Measurements from ENCODE around the gene PREPL. TPM values are rescaled to one million over a fixed set of nuclear protein-coding genes. Genes with fewer than 3 reads are reported as not detected.

Gene PREPL
- total and polyA plus RNA-seq, 2 of the 8 experiments (the other 6 are each of a cell fraction or from before 2014, with no cell fraction given) = 13.6 to 38.9 TPM

DNA sequence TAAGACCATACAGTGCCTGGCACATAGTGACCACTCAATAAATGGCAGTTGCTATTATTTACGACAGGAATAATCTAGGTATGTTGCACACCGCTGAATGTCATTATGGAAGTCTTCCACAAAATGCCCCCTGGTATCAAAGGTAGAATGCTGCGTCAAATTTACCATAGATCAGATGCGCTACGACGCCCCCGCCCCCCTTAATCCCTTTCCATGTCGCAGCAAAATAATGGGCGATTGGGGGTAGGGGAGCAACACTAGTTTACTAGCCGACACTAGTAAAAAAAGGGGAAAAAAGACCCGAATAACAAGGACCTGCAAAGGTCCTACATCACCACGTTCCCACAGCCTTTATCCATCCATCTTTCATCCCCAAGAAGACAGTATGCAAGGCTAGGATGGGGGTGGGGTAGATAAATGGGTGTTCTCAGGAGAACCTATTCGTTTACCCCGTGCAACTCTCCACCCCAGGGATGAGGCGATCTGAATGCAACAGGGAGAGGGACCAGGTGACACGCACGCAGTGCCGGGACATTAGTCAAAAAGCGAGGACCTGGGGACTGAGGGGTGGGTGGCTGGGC, 455 bp downstream of the PREPL start:
- peak overlapping the region; percentile 74 to 99 (median 88) for H3K9ac ChIP-seq (replicated peaks in 1 of 4; ENCODE audit: extremely low read depth in 1 of 4, low read depth in 3 of 4, low read length in 3 of 4)
- peak overlapping the region; percentile 100; the same call in 1 of the 2 replicates for H2BK5ac ChIP-seq (ENCODE audit: low read depth, low read length)
- H2BK20ac ChIP-seq (ENCODE audit: low read length) = no peak overlapping the region
- H3K9me3 ChIP-seq (ENCODE audit: insufficient read depth in 2 of 2, low read depth in 1 of 2, low read length in 1 of 2) = no peaks in the 10 kb centered on the region
- no peak overlapping the region for H2BK15ac ChIP-seq (ENCODE audit: low read length)
- peak overlapping the region; percentile 82; the same call in 1 of the 2 replicates for H4K8ac ChIP-seq (ENCODE audit: extremely low read depth, insufficient read depth, low read length)
- H3K79me2 ChIP-seq (ENCODE audit: control insufficient read depth in 1 of 2, insufficient read depth in 2 of 2, low read length in 2 of 2) = peaks cover 5 to 54% of the 10 kb centered on the region in 2 experiments
- H3K4me3 ChIP-seq (ENCODE audit: extremely low read depth in 1 of 4, insufficient read depth in 2 of 4, low read depth in 3 of 4, low read length in 4 of 4) = peak overlapping the region; percentile 79 to 92 (median 88)
- ChIA-PET POLR2A (ENCODE audit: partially characterized antibody) (interaction anchor here (0.7 to 2.7 kb wide), 11 partner anchors 8 to 441 kb away, joined by 3 to 11 read pairs (median 4); no protein-coding TSS in a partner anchor), CTCF (ENCODE audit: partially characterized antibody) (interaction anchor here (1.1 to 1.9 kb wide), 2 partner anchors 11 to 250 kb away, joined by 3 to 7 read pairs; no protein-coding TSS in a partner anchor)
- H3K27ac ChIP-seq (ENCODE audit: low read depth, low read length) = peak overlapping the region; percentile 100
- H3K56ac ChIP-seq (replicated peaks; ENCODE audit: insufficient read length, low read depth, low read length) = no peak overlapping the region
- H3K4me1 ChIP-seq (replicated peaks in 1 of 4; ENCODE audit: control insufficient read depth in 3 of 4, insufficient read depth in 4 of 4, low read length in 3 of 4) = peaks cover 0 to 3% (median 3%) of the 10 kb centered on the region in 4 experiments; a peak in 3 of 7 replicates
- H3K79me1 ChIP-seq (ENCODE audit: low read depth, low read length) = no peaks in the 10 kb centered on the region
- no peak overlapping the region for H3K4ac ChIP-seq (replicated peaks; ENCODE audit: insufficient read length, low read depth, low read length)
- no peaks in the 10 kb centered on the region for H3K27me3 ChIP-seq (replicated peaks in 1 of 4; ENCODE audit: control insufficient read depth in 3 of 4, extremely low read depth in 1 of 4, insufficient read depth in 3 of 4, low read length in 3 of 4)
- FAIRE-seq = no peak
- peak overlapping the region; percentile 72 to 90 for H3K4me2 ChIP-seq (ENCODE audit: insufficient read depth in 1 of 2, low read depth in 2 of 2, low read length in 2 of 2)
- no peaks in the 10 kb centered on the region for H3K36me3 ChIP-seq (ENCODE audit: control insufficient read depth in 2 of 4, insufficient read depth in 4 of 4, low read length in 3 of 4)
- WGBS, 2 experiments (ENCODE audit: extremely low coverage in 1 of 2, insufficient coverage in 1 of 2, insufficient read length in 1 of 2, insufficient replicate concordance in 2 of 2, low coverage in 1 of 2, low lambda C conversion rate in 2 of 2, missing lambda C conversion rate in 1 of 2) = 7% methylated on average over 19 of the region's 19 CpGs; no CpG with 5 or more reads in 1 of the 2 experiments
- peak overlapping the region; percentile 100 for H2AFZ ChIP-seq (ENCODE audit: low read length)
- DNase-seq (ENCODE audit: low read depth in 1 of 2, low spot score in 2 of 2) = no peak
- TF ChIP-seq MAFK (IDR thresholded peaks at IDR 0.05; ENCODE audit: low read depth, low read length) (no peak), HDAC6 (IDR thresholded peaks at IDR 0.05; ENCODE audit: low read depth, low read length) (no peak), SAP30 (IDR thresholded peaks at IDR 0.05; ENCODE audit: insufficient read depth, insufficient replicate concordance, low read length) (peak; percentile 78)
- H3K14ac ChIP-seq (ENCODE audit: insufficient read length) = no peak overlapping the region
- H2BK12ac ChIP-seq (ENCODE audit: low read depth, low read length) = no peak overlapping the region; the same call in 1 of the 2 replicates
- H2AK5ac ChIP-seq (ENCODE audit: low read depth, low read length) = no peak overlapping the region
- no peak overlapping the region for H3K23ac ChIP-seq (ENCODE audit: insufficient read length)
- peaks cover 11% of the 10 kb centered on the region for H3K23me2 ChIP-seq (ENCODE audit: low read depth, low read length)
- H4K5ac ChIP-seq (ENCODE audit: insufficient read length, low read depth, low read length) = peak overlapping the region; percentile 7
- H2BK120ac ChIP-seq (replicated peaks; ENCODE audit: low read depth, low read length) = no peak overlapping the region
- H4K20me1 ChIP-seq (replicated peaks in 1 of 2; ENCODE audit: control insufficient read depth in 1 of 2, insufficient read depth in 2 of 2, low read length in 2 of 2) = no peaks in the 10 kb centered on the region
- no peak overlapping the region for H3K18ac ChIP-seq (ENCODE audit: extremely low read depth, low read length)
- no peak overlapping the region for H4K91ac ChIP-seq (replicated peaks; ENCODE audit: insufficient read length, low read length)

Data from H1 (cell line).